Glutamatergic neuron (in vitro differentiated cells): ENCODE data around the gene DRAXIN. TPM values are rescaled to one million over a fixed set of nuclear protein-coding genes. Genes with fewer than 3 reads are reported as not detected.

Experiments used
- DNase-seq: peaks from one replicate; pipeline ENCODE4 v3.0.0; 2022
- H3K27ac Mint-ChIP-seq: one replicate; pipeline ENCODE4 v1.8.0; 2020; ENCODE audit warnings: mild to moderate bottlenecking, mixed read lengths, inconsistent platforms; ENCODE audit not compliant: unreplicated experiment
- H3K27me3 Mint-ChIP-seq: one replicate; pipeline ENCODE4 v1.8.0; 2020; ENCODE audit warnings: mild to moderate bottlenecking, moderate library complexity, mixed read lengths, inconsistent platforms; ENCODE audit not compliant: unreplicated experiment
- H3K36me3 Mint-ChIP-seq: one replicate; pipeline ENCODE4 v1.8.0; 2020; ENCODE audit warnings: mild to moderate bottlenecking, mixed read lengths, inconsistent platforms; ENCODE audit not compliant: unreplicated experiment
- H3K4me1 Mint-ChIP-seq: one replicate; pipeline ENCODE4 v1.8.0; 2020; ENCODE audit warnings: mild to moderate bottlenecking, low read depth, mixed read lengths, inconsistent platforms; ENCODE audit not compliant: unreplicated experiment
- H3K4me3 Mint-ChIP-seq: one replicate; pipeline ENCODE4 v1.8.0; 2020; ENCODE audit warnings: mild to moderate bottlenecking, mixed read lengths, inconsistent platforms; ENCODE audit not compliant: unreplicated experiment
- H3K9me3 Mint-ChIP-seq: one replicate; pipeline ENCODE4 v1.8.0; 2020; ENCODE audit warnings: mild to moderate bottlenecking, moderate library complexity, mixed read lengths, inconsistent platforms; ENCODE audit not compliant: unreplicated experiment
- total RNA-seq: library from RNA; stranded (reverse); fragmentation: NEBNext Ultra II Directional; extraction: Animal tissue kit (Norgen Biotek cat#: 25700); gene quantifications from one replicate; pipeline ENCODE4 v1.2.1, GENCODE V29; 2021; ENCODE audit not compliant: unreplicated experiment
- TF ChIP-seq, protein P1 (sequence below): fragments of 200-600 bp; sonication (generic); IDR thresholded peaks from one replicate; pipeline ENCODE4 v1.5.0; 2021; ENCODE audit not compliant: partially characterized antibody, unreplicated experiment

DRAXIN gene
- total RNA-seq, 1 donor from 2014 or later: 111 TPM

- Mint-ChIP-seq H3K4me3 (no peak overlapping the region), H3K27me3 (no peaks in the 10 kb centered on the region), H3K27ac (no peak overlapping the region), H3K36me3 (no peaks in the 10 kb centered on the region), H3K4me1 (peaks cover 3% of the 10 kb centered on the region), H3K9me3 (peaks cover 7% of the 10 kb centered on the region)
- DNase-seq: no peak
- TF ChIP-seq, protein P1, sequence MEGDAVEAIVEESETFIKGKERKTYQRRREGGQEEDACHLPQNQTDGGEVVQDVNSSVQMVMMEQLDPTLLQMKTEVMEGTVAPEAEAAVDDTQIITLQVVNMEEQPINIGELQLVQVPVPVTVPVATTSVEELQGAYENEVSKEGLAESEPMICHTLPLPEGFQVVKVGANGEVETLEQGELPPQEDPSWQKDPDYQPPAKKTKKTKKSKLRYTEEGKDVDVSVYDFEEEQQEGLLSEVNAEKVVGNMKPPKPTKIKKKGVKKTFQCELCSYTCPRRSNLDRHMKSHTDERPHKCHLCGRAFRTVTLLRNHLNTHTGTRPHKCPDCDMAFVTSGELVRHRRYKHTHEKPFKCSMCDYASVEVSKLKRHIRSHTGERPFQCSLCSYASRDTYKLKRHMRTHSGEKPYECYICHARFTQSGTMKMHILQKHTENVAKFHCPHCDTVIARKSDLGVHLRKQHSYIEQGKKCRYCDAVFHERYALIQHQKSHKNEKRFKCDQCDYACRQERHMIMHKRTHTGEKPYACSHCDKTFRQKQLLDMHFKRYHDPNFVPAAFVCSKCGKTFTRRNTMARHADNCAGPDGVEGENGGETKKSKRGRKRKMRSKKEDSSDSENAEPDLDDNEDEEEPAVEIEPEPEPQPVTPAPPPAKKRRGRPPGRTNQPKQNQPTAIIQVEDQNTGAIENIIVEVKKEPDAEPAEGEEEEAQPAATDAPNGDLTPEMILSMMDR: no peak
Measured at GRCh38 chr1:11674488-11674887, 17.0 kb upstream of the DRAXIN start.

- H3K27me3 Mint-ChIP-seq: no peaks in the 10 kb centered on the region
- H3K36me3 Mint-ChIP-seq: no peaks in the 10 kb centered on the region
- H3K4me1 Mint-ChIP-seq: peaks cover 3% of the 10 kb centered on the region
- H3K9me3 Mint-ChIP-seq: peaks cover 10% of the 10 kb centered on the region
- H3K27ac Mint-ChIP-seq: no peak overlapping the region
- TF ChIP-seq, protein P1: no peak
- H3K4me3 Mint-ChIP-seq: no peak overlapping the region
- DNase-seq: no peak
Measured at GRCh38 chr1:11675325-11675724, 16.2 kb upstream of the DRAXIN start.

- Mint-ChIP-seq H3K27me3 (no peaks in the 10 kb centered on the region), H3K27ac (no peak overlapping the region), H3K36me3 (no peaks in the 10 kb centered on the region), H3K4me1 (peaks cover 3% of the 10 kb centered on the region), H3K9me3 (peaks cover 10% of the 10 kb centered on the region), H3K4me3 (no peak overlapping the region)
- DNase-seq: no peak
- TF ChIP-seq, protein P1: no peak
Measured at GRCh38 chr1:11676386-11677103, 15.0 kb upstream of the DRAXIN start.

- H3K27ac Mint-ChIP-seq: peak overlapping the region; percentile 72
- TF ChIP-seq, protein P1: no peak
- no peaks in the 10 kb centered on the region for H3K36me3 Mint-ChIP-seq
- peaks cover 12% of the 10 kb centered on the region for H3K4me1 Mint-ChIP-seq
- peaks cover 9% of the 10 kb centered on the region for H3K9me3 Mint-ChIP-seq
- no peak for DNase-seq
- no peaks in the 10 kb centered on the region for H3K27me3 Mint-ChIP-seq
- peak overlapping the region; percentile 43 for H3K4me3 Mint-ChIP-seq
Measured at GRCh38 chr1:11678442-11678841, 13.1 kb upstream of the DRAXIN start.

DNA sequence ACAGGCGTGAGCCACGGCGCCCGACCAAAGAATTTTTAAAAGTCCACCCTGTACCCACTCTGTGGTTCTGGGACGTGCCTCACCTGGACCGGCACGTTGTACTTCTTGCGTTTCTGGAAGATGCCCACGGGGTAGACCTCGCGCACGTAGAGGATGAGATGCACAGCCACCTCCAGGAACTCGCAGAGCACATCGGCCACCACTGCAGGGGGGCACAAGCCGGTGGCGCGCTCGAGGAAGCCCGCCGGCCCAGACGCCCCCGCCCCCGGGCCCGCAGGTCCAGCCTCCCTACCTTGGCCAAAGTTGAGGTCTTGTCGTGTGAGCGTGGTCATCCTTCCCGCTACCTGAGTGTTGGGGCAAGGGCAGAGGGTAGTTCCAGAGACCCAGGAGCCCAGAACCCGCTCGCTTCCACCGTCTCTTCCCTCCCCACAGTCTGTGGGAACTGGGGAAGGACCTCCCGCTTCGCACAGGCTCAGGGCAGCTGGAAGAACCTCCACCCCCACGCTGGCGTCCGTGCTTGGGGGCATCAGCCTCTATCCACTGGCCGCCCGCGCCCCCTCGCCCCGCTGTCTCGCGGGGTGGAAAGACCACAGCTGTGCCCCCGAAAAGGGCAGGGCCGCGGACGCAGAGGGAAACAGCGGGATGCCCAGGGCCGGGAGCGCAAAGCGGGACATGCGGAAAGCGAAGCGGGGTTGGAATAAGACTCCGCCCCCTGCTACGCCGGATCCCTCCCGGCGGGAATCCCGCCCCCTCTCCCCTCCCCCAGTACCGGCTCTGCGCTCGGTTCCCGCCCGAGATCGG lies 11.0 kb upstream of the DRAXIN start:
- TF ChIP-seq, protein P1: no peak
- H3K27ac Mint-ChIP-seq: peak overlapping the region; percentile 52

More for the DNA sequence above, 11.0 kb upstream of the DRAXIN start:
- Mint-ChIP-seq H3K9me3 (peaks cover 8% of the 10 kb centered on the region), H3K36me3 (no peaks in the 10 kb centered on the region), H3K4me3 (peak overlapping the region; percentile 83), H3K4me1 (peaks cover 21% of the 10 kb centered on the region), H3K27me3 (no peaks in the 10 kb centered on the region)
- DNase-seq: peak; percentile 30
